GM21381 (cell line): ENCODE results near the gene MBIP.

Experiments
- ATAC-seq: cut with Tn5 transposase; IDR thresholded peaks from one replicate; pipeline ENCODE4 v1.9.1; 2021; ENCODE audit warnings: mild to moderate bottlenecking, moderate library complexity; ENCODE audit not compliant: unreplicated experiment

Gene MBIP

DNA sequence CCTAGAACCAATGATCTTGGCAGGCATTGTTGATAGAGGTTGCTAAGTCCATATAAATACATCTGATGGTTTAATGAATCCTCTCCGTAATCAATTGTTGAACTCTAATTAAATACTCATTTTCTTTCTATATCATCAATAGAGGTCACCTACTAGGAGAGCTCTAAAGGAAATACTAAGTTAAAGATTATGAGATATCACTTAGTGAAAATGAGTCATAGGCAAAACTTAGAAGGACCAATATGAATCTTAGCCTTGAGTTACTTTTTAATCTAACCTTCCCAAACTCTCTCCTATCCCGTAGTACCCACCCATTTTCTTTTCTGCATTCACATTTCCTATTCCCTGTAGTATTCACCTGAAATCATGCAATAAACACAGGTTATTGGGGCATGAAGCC is 50.2 kb downstream of the MBIP start:
- ATAC-seq, result no peak

DNA sequence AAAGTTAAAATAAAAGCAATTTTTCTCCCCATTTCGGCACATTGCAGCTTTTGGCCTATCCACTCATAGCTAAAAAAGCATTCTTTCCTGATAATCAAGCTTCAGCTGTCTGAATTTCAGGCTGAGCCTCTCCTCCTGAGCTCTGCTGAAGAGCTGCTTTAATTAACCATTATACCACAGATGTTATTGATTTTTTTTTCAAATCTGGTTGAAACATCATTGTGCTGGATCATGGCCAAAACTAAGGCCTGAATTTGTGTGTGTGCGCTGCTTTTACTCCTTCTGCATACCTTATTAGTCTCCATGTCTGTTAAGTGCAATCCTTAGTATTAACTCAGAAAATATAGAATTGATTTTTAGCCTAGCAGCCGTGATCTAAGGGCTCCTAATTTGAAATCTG is 52.3 kb downstream of the MBIP start:
- no peak for ATAC-seq

DNA sequence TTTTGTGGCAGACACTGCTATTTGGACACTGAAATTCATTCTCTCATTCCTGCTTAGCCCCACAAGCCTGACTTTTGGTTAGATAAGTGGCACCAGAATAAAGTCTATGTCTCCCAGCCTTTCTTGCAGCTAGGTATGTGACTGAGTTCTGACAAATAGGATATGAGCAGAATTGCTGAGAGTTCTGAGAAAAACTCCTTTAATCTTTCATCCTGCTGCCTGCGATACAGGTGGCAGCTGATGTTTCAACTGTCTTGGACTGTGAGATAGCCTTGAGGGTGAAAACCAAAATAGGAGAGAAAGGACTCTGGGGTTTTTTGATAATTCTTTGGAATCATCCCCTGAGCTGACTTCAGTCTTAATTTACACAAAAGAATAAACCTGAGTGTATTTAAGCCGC is 55.8 kb downstream of the MBIP start:
- no peak for ATAC-seq

DNA sequence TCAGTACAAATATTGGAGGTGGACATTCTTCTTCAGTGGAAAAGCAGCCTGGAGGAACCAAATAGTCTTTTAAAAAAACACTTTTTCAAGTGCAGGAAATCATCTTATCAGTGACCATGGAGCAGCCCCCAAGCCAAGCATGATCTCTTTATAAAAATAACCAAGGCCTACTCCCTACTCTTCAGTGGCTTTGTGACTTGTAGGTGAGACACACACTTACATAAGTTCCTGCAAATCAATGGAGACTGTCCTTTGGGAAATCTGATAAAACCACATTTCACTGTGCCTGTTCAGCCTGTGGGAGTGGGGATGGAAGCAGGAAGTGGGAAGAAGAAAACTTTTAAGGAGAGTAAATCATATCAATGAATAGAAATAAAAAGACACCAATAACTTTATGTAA is 56.3 kb downstream of the MBIP start:
- no peak for ATAC-seq

DNA sequence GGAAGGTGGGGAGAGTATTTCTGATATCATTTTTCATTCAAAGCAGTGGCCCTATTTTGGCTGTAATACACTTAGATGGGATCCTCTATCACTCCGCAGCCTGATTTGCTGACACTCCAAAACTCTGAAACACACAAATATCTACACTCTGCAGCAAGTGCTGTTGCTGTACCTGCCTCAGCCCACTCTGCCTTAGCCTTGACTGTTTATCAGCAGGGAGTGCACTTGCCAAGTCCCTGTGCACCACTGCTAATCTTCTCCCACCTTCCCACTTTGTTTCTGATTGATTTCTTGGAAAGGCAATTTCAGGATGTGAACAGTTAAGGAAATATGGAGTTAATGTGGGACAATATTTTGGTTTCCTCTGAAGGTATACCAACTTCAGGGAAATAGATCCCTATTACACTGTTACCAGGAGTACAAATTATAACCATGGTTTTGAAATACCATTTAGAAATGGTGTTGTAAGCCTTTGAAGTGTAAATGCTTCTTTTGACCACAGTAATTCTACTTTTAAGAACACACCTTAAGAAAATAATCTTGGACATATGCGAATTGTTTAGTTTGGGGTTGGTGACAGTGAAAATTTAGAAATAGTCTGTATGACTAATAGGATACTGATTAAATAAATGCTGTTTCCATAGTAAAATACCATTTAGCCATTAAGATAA is 59.3 kb downstream of the MBIP start:
- ATAC-seq, result no peak

DNA sequence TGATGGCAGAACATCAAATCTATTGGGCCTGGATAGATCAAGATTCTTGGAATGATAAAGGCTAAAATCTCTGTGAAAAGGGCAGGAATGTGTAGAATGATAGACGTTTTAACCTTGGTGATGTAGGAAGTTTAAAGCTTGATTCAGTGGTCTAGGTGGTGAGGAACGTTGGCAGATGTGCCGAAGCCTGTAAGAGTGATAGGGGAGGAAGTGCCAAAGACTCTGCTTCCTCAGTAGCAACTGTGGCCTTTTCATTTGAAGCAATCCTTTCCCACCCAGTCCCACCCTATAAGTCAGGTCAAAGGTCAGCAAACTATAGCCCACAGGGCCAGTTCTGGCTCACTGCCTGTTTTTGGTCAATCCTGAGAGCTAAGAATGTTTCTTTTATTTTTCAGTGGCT is 62.2 kb downstream of the MBIP start:
- ATAC-seq, result no peak

DNA sequence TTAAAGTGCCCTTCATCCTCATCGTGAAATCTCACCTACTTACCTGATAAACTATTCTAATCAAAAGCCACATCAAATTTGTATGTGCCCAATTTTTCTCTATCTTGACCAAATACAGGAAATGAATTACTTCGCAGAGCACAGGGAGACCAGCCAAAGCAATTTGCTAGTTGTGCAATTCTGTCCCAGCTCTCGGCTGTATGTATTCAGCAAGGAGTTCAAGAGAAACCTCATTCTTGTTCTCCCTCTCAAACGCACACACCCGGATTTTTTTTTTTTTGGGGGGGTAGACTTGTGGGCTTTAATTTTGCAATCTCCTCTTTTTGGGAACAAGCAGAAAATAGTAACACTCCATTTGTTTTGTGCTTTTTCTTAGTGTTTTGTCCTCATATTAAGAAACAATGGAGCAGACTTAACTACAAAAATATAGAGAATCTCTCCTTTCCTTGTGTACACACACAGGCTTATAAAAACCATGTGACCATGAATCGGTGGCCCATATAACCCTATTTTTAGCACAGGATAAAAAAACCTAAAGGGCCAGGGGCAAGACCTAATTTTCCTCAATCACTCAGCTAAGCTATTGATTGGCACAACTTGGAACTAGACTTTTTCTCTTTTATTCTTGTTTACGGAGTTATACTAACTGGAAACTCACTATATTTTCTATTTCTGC is 64.2 kb downstream of the MBIP start:
- no peak for ATAC-seq

DNA sequence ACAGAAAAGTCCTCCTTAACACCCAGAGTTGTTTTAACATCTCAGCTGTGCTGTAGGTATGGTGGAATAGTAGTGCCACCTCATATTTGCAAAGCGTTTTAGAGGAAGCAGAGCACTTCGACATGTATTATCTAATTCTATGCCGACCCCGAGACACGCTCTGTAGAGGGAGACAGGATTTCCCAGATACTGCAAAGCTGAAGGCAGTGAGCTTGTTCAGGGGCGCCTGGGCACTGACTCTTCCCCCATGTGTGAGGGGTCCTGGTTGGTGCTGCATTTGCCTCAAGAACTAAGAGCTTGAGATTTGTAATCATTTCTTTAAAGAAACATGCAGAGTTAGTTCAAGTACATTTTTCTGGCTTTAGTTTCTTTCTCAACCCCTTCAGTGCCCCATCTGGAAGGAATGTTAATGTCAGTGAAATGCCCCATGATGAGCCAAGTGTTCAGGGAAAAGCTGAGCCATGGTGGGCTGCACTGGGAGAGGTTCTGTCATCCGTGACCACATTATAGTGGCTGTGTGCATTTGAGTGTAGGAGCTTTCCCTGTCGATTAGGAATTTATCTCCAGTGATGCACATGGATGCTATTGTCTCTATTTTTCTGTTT is 66.3 kb downstream of the MBIP start:
- no peak for ATAC-seq
